Skin epidermis (tissue), 12 donors: Measurements from ENCODE around the gene CREBRF.
"Not testable (repeated sequence)": the region's sequence is repeated elsewhere in the genome, so short reads cannot be mapped to it uniquely, and the experiment has no call there.

Experiments used
- H3K27ac ChIP-seq, 21 experiments: fragments of 200-600 bp; sonication (generic) in 11 of 21; one replicate each; pipeline ENCODE4 v1.5.0; 2020; ENCODE audit warnings: mild to moderate bottlenecking in 3 of 21, inconsistent platforms in 2 of 21, moderate library complexity in 2 of 21
- H3K4me3 ChIP-seq, 7 experiments: fragments of 200-600 bp; sonication (generic) in 2 of 7; one replicate each; pipeline ENCODE4 v1.5.0; 2020; ENCODE audit warnings: inconsistent platforms in 2 of 7, mild to moderate bottlenecking in 2 of 7, moderate library complexity in 1 of 7

The CREBRF gene

DNA sequence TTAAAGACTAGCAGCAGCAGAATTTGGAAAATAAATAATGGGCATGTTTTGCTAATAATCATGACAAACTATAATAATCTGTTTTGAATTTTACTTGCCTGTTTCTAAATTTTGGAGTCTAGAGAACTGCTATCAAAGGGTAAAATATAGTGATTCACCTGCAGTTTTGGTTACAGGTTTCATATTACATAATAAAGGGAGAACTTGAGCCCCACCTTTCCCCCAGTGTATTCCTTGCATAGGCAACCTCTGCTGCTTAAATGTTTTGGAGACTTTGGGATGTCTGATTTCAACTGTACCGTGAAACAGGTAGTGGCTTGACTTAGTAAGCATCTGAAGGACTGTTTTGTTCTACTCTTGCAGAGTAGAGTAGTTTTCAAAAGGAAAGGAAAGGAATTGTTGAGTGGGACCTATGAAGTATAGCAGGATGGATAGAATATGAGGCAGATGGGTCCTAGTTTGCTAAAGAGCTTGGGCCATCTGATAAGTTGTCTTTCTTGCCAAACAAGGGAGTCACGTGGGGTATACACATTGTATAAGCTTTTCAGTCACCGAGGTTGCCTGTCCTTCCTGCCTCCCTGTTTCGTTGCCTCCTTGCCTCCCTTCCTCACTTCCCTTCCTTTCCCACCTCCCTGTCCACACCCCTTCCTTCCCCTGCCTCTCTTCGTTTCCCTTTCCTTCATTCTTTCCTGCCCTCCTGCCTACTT, 19.1 kb downstream of the CREBRF start:
- Histone ChIP-seq H3K27ac (no peak overlapping the region), H3K4me3 (no peak overlapping the region)

DNA sequence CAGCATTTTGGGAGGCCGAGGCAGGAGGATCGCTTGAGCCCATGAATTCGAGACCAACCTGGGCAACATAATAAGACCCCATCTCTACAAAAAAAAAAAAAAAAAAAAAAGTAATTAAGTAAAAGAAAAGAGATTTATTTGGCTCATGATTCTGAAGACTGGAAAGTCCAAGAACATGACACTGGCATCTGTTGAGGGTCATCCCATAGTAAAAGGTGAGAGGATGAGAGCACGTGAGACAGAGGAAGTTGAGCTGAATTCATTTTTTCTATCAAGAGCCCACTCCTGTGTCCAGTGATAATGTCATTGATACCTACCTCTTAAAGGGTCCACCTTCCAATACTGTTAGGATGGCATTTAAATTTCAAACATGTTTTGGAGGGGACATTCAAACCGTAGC, 19.8 kb downstream of the CREBRF start:
- no peak overlapping the region for H3K4me3 ChIP-seq
- H3K27ac ChIP-seq: no peak overlapping the region

DNA sequence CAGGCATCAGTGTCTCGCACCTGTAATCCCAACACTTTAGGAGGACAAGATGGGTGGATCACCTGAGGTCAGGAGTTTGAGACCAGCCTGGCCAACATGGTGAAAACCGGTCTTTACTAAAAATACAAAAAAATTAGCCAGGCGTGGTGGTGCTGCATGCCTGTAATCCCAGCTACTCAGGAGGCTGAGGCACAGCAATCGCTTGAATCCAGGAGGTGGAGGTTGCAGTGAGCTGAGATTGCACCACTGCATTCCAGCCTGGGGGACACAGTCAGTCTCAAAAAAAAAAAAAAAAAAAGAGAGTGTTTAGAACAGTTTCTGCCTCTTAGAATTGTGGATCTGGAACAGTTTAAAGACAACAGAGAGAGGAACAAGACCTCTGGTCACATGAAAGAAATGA, 20.3 kb downstream of the CREBRF start:
- H3K27ac ChIP-seq, H3K4me3 ChIP-seq: not testable (repeated sequence)

DNA sequence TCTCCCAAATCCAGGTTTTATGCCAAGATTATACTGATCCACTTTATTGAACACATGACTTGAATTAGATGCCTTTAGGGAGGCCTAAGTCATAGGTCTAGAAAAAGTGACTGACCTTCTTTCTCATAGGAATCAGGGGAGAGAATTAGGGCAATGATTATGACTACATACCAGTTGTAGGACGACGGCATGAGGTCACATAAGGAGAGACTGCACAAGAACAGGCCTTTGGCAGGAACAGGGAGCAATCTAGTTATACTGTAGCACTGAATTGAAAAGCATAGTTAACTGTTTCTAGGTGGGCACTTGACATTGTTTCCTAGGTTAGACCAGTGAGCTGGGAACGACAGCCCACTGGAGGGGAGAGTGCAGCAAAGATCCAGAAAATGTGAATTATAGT, 22.7 kb downstream of the CREBRF start:
- no peak overlapping the region for H3K27ac ChIP-seq
- no peak overlapping the region for H3K4me3 ChIP-seq

DNA sequence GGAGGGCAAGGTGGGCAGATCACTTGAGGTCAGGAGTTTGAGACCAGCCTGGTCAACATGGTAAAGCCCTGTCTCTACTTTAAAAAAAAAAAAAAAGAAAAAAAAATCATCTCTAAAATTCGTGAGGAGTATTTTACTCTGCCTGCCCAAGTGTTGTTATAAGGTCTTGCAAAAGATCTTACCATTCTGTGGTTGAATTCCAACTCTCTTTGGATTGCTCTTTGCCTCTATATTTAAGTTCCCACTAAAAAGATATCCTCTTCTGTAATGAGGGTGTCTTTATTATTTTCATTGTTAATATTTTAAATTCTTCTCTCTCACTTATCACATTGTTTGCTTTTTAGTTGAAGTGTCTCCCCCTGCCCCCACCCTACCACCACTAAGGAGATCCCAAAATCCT, 33.4 kb downstream of the CREBRF start:
- Histone ChIP-seq H3K27ac (no peak overlapping the region), H3K4me3 (no peak overlapping the region)

DNA sequence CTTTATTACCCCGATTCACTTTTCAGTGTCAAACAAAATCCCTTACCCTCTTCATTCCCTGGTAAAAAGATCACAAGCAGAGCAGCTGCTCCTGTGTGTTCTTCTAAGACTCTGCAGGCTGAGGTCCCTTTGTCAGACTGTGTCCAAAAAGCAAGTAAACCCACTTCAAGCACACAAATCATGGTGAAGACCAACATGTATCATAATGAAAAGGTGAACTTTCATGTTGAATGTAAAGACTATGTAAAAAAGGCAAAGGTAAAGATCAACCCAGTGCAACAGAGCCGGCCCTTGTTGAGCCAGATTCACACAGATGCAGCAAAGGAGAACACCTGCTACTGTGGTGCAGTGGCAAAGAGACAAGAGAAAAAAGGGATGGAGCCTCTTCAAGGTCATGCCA, 34.5 kb downstream of the CREBRF start:
- no peak overlapping the region for H3K27ac ChIP-seq
- H3K4me3 ChIP-seq: no peak overlapping the region

DNA sequence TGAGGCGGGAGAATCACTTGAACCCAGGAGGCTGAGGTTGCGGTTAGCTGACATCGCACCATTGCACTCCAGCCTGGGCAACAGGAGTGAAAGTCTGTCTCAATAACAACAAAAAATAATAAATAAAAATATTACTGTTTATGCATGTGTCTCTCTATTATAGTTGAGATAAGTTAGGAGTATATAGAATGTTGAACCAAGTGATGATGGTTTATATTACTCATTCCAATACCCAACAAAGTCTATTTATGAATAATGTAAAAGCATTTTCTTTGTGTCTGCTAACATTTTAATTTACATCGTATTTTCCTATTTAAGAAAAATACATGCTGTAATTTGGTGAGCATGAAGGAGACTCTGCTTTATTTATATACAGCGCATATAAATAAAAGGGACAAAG, 35.8 kb downstream of the CREBRF start:
- Histone ChIP-seq H3K27ac (no peak overlapping the region), H3K4me3 (no peak overlapping the region)

DNA sequence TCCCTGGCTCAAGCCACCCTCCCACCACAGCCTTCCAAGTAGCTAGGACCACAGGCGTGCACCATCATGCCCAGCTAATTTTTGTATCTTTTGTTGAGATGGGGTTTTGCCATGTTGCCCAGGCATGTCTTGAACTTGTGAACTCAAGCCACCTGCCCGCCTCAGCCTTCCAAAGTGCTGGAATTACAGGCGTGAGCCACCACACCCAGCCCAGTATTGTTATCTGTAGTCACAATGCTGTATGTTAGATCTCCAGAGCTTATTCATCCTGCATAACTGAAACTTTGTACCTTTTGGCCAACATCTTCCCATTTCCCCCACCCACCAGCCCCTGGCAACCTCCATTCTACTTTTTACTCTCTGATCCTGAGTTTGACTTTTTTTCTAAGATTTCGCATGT, 37.5 kb downstream of the CREBRF start:
- H3K27ac ChIP-seq: peak overlapping the region in 4 of 21 experiments; percentile 6 to 33 (median 16)
- no peak overlapping the region for H3K4me3 ChIP-seq

DNA sequence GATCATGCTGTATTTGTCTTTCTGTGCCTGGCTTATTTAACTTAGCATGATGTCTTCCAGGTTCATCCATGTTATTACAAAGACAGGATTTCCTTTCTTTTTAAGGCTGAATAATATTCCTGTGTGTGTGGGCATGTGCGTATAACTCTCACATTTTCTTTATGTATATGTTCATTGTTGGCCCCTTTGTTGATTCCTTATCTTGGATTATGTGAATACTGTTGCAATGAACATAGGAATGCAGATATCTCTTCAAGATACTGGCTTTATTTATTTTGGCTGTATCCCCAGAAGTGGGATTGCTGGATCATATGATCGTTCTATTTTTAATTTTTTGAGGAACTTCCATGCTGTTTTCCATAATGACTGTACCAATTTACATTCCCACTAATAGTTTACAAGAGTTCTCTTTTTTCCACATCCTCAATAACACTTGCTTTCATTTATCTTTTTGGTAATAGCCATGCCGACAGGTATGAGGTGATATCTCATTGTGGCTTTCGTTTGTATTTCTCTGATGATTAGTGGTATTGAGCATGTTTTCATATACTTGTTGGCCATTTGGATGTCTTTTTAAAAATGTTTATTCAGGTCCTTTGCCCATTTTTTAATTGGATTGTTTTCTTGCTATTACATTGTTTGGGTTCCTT, 38.0 kb downstream of the CREBRF start:
- no peak overlapping the region for H3K4me3 ChIP-seq
- H3K27ac ChIP-seq: peak overlapping the region in 4 of 21 experiments; percentile 6 to 33 (median 16)

DNA sequence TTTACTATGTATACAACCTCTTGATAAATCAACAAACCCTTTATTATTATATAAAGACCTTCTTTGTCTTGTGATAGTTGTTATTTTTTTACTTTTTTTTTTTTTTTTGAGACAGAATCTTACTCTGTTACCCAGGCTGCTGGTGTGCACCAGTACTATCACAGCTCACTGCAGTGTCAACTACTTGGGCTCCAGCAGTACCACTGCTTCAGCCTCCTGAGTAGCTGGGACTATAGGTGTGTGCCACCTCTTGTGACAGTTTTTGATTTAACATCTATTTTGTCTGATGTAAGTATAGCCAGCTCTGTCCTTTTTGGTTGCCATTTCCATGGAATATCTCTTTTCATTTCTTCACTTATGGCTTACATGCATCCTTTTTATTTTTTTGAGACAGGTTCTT, 42.6 kb downstream of the CREBRF start:
- H3K27ac ChIP-seq: no peak overlapping the region
- H3K4me3 ChIP-seq: no peak overlapping the region

DNA sequence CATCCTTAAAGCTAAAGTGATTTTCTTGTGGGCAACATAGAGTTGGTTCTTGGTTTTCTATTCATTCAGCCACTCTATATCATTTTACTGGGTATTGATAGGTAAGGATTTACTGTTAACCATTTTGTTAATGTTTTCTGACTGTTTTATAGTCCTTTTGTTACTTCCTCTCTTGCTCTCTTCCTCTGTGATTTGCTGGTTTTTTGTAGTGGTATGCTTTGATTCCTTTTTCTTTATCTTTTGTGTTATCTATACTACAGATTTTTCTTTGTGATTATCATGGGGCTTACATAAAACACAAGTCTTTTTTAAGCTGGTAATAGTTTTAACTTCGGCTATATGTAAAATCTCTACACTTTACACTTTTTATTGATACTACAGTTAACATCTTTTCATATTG, 43.3 kb downstream of the CREBRF start:
- Histone ChIP-seq H3K4me3 (no peak overlapping the region), H3K27ac (no peak overlapping the region)

DNA sequence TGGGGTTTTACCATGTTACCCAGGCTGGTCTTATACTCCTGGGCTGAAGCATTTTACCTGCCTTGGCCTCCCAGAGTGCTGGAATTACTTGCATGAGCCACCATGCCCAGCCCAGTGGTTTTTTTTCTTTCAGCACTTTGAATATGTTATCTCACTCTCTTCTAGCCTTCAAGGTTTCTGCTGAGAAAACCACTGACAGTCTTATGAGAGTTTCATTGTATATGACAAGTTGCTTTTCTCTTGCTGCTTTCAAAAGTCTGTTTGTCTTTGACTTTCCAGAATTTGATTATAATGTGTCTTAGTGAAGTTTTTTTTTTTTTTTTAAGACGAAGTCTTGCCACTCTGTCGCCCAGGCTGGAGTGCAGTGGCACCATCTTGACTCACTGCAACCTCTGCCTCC, 45.1 kb downstream of the CREBRF start:
- no peak overlapping the region for H3K4me3 ChIP-seq
- no peak overlapping the region for H3K27ac ChIP-seq

DNA sequence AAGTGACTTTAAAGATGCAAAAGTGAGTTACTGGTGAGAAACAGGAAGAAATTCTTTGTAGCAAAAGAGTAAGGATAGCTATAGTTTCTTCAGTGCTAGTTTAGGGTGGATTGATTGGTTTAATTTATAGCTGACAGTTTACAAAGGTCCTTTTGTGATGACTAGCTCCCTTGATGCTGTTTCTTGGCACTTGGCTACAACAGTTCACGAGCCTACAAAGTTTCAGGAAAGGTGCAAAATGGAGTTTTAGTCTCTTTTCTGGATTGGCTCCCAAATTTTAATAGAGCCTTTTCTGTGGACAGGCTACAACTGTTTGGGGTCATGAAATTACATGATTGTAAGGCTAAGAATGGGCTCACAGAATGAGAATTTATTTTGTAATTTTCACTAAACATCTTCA, 47.3 kb downstream of the CREBRF start:
- no peak overlapping the region for H3K27ac ChIP-seq
- H3K4me3 ChIP-seq: no peak overlapping the region

DNA sequence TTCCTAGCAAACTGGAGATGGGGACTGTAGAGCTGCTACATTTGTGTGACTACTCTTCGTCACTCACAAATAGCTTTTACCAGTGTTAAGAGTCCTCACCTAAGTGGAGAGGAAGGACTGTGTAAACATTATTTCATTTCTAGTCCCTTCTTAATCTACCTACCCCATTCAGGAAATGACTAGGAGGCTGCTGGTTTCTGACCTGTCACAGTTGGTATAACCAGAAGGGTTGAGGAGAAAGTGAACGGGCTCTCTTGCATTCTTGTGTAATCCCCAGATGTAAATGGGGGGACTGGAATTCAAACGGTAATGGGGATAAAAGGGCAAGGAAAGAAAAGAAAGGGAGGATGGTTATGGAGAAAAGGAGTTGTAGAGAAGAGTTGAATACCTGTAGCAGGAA, 52.8 kb downstream of the CREBRF start:
- Histone ChIP-seq H3K4me3 (no peak overlapping the region), H3K27ac (no peak overlapping the region)

DNA sequence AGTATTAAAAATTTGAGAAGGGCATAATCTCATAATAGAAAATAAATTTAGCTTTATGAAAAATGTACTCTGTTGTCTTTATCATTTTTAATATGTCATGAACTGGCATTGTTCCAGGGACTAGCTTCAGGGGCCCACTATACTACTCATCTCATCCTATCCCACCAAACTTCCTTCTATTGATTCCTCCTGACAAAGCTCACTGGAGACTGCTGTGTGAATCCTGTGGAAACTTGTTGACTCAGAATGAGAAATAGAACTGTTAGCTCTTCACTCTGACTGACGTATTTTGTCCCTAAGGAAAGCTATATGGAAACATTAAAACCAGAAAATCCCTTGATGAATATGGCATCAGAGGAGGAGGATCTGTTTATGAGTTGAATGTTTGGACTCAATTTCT, 58.4 kb downstream of the CREBRF start:
- Histone ChIP-seq H3K4me3 (no peak overlapping the region), H3K27ac (no peak overlapping the region)

DNA sequence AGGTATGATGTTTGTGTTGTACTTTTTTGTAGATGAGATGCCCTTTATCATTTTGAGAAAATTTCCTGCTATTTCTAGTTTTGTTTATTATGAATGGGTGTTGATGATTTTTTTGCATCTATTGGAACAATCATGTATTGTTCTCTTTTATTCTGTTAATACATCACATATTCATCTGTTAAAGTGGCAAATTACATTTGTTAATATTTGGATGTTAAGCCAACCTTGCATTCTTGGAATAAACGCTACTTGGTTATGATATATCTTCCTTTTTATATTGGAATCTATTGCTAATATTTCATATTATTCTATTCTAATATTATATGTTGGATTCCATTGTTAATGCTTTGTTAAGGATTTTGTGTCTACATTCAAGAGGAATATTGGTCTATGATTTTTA, 63.6 kb downstream of the CREBRF start:
- no peak overlapping the region for H3K27ac ChIP-seq
- H3K4me3 ChIP-seq: no peak overlapping the region

DNA sequence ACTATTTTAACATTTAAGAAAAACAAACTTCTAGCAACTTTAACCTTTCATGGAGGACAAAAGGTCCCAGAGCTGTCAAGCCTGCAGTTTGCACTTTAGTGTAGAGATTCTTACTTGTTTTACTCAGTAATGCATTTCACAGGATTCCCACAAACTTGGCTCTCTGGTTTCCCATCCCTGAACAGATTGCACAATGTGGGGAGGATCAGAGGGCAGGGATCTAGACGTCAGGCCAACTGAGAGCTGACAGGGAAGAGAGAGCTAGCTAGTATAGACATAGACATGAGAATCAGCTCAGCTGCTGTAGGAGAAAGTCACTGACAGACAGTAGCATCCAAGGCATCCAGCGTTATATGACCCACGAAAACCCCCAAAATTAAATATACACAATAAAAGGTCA, 67.3 kb downstream of the CREBRF start:
- H3K27ac ChIP-seq: no peak overlapping the region
- H3K4me3 ChIP-seq: no peak overlapping the region

DNA sequence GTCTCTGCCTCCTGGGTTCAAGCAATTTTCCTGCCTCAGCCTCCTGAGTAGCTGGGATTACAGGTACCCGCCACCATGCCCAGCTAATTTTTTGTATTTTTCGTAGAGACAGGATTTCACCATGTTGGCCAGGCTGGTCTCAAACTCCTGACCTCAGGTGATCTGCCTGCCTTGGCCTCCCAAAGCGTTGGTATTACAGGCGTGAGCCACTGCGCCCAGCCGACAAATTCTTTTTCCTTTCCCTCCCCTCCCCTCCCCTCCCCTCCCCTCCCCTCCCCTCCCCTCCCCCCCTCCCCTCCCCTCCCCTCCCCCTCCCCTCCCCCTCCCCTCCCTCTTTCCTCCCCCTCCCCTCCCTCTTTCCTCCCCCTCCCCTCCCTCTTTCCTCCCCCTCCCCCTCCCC, 76.0 kb downstream of the CREBRF start:
- not testable (repeated sequence) for H3K4me3 ChIP-seq, H3K27ac ChIP-seq

DNA sequence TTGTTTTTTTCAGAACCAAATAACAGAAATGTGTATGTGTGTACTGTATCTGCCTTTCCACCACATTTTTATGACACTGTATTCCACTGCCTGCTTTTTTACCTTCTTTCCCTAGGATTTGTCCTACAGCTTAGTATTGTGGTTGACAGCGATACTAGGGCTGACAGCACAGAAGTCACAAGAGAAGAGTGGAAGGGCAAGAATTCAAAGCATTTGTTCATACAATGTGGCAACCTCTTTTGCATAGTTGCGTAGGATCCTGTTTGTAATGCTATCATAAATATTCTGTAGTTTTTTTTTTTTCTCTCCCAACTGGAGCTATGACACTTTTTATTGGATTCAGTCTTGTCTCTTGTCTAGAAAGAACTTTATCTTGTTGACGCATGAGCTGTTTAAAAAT, 82.6 kb downstream of the CREBRF start:
- H3K4me3 ChIP-seq: no peak overlapping the region
- H3K27ac ChIP-seq: no peak overlapping the region

DNA sequence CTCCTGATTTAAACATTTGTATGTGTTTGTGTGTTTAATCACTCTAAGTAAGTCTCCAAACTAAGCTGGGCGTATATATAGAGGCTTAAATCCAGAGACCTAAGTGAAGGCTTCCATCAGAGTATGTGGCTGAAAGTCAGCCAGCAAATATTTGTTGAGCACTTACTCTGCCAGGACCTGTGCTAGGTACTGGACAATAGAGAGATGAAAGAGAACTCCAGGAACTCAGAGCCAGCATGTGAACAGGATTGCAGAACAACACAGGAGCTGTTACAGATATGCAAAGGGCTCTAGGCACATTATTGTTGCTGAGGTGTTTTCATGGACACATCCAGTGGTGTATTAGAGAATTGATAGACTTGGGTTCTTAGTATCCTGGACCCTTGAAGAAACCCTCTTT, 83.5 kb downstream of the CREBRF start:
- Histone ChIP-seq H3K4me3 (no peak overlapping the region), H3K27ac (no peak overlapping the region)

DNA sequence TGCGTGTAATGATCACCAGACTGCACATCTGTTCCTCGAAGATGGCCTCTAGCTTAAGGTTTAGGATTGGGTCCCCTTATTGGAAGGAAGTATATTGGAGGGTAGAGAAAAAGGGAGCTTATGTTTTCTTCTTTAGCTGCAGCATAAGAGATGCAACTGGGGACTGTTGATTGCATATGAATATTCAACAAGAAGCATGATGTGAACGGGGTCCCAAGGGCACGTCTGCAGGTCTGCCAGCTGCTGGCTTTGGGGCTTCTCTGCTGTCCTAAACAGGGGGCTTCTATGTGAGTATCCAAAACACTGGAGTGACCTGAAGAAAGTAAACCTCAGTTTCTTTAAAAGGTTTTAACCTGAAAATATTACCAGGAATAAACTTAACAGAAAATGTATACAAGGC, 84.6 kb downstream of the CREBRF start:
- no peak overlapping the region for H3K27ac ChIP-seq
- H3K4me3 ChIP-seq: no peak overlapping the region

DNA sequence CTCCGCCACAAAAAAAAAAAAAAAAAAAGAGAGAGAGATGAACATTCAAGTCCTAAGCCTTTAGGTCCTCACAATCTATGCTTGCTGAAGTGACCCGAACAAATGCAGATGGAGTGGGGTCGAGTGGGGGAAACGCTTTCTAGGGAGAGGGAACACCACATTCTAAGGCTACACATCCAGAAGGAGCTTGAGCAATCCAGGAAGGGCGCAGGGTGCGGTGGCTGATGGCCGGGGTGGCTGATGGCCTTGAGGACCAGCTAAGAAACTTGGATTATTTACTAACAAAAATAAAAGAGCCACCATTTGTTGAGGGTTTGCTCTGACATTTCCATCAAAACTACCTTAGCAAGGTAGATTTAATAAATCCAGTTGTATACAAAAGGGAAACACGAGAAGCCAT, 87.4 kb downstream of the CREBRF start:
- Histone ChIP-seq H3K4me3 (no peak overlapping the region), H3K27ac (peak overlapping the region in 1 of 21 experiments; percentile 92)
